OCI-LY3 (cell line): ENCODE measurements around the gene ATG10.

Experiments used
- H2AFZ ChIP-seq: fragments of 200-600, 300-600 bp; shearing (Covaris generic); 2 replicates; pipeline ENCODE4 v1.6.0; 2014; ENCODE audit warnings: antibody characterized with exemption, low read depth, low read length
- H3K27ac ChIP-seq: fragments of 200-600, 300-600 bp; sonication (generic); 2 replicates; pipeline ENCODE4 v1.5.1; 2014; ENCODE audit warnings: mild to moderate bottlenecking, low read length, moderate library complexity, mixed read lengths
- H3K27me3 ChIP-seq: fragments of 200-600, 300-600 bp; sonication (generic); 2 replicates; pipeline ENCODE4 v1.6.1; 2014; ENCODE audit warnings: low read depth, low read length, mixed read lengths
- H3K36me3 ChIP-seq: fragments of 200-600, 300-600 bp; sonication (generic); replicated peaks from 2 replicates; pipeline ENCODE3; 2014; ENCODE audit warnings: low read depth, low read length, mixed read lengths
- H3K4me1 ChIP-seq: fragments of 300-600, 200-600 bp; sonication (generic); 2 replicates; pipeline ENCODE4 v1.6.1; 2014; ENCODE audit warnings: low read length, mixed read lengths
- H3K4me2 ChIP-seq: fragments of 200-600, 300-600 bp; sonication (generic); 2 replicates; pipeline ENCODE4 v1.6.1; 2014; ENCODE audit warnings: low read length, mixed read lengths
- H3K4me3 ChIP-seq: fragments of 300-600, 200-600 bp; sonication (generic); 2 replicates; pipeline ENCODE4 v1.5.1; 2014; ENCODE audit warnings: antibody characterized with exemption, mild to moderate bottlenecking, low read length, moderate library complexity
- H3K79me2 ChIP-seq: fragments of 300-600, 200-600 bp; shearing (Covaris generic); 2 replicates; pipeline ENCODE4 v1.6.1; 2014; ENCODE audit warnings: mild to moderate bottlenecking, low read length, mixed read lengths
- H3K9ac ChIP-seq: fragments of 300-600, 200-600 bp; shearing (Covaris generic); 2 replicates; pipeline ENCODE4 v1.6.0; 2014; ENCODE audit warnings: mild to moderate bottlenecking, low read length, moderate library complexity
- H3K9me3 ChIP-seq: fragments of 200-600, 300-600 bp; shearing (Covaris generic); 2 replicates; pipeline ENCODE4 v1.6.1; 2014; ENCODE audit warnings: low read length, mixed read lengths; ENCODE audit not compliant: insufficient read depth
- H4K20me1 ChIP-seq: fragments of 200-600, 300-600 bp; sonication (generic); 2 replicates; pipeline ENCODE4 v1.6.1; 2016; ENCODE audit warnings: low read length, mixed read lengths; ENCODE audit not compliant: insufficient read depth
- EZH2phosphoT487 ChIP-seq: fragments of 200-600 bp; shearing (Covaris generic); IDR thresholded peaks from 2 replicates; pipeline ENCODE4 v1.6.1; 2018; ENCODE audit warnings: antibody characterized with exemption, mixed run types, low read depth
- TF ChIP-seq, protein P1 (sequence below): fragments of 200-600, 300-600 bp; sonication (generic); IDR thresholded peaks from 2 replicates; pipeline ENCODE4 v1.5.1; 2014; ENCODE audit warnings: antibody characterized with exemption, low read length, low read depth

Gene ATG10

DNA sequence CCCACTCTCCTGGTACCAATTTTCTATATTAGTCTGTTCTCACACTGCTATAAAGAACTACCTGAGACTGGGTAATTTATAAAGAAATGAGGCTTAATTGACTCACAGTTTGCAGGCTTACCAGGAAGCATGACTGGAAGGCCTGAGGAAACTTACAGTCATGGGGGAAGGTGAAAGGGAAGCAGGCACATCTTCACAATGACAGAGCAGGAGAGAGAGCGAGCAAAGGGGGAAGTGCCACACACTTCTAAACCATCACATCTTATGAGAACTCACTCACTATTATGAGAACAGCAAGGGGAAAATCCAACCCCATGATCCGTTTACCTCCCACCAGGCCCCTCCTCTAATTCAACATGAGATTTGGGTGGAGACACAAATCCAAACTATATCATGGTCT is 72.2 kb downstream of the ATG10 start:
- H3K27me3 ChIP-seq, result no peaks in the 10 kb centered on the region
- H3K9ac ChIP-seq, result no peak overlapping the region
- H3K27ac ChIP-seq, result no peak overlapping the region
- no peaks in the 10 kb centered on the region for H3K36me3 ChIP-seq
- no peaks in the 10 kb centered on the region for H3K9me3 ChIP-seq
- H4K20me1 ChIP-seq, result no peaks in the 10 kb centered on the region
- H3K4me3 ChIP-seq, result no peak overlapping the region
- H3K4me1 ChIP-seq, result no peaks in the 10 kb centered on the region
- no peaks in the 10 kb centered on the region for H3K79me2 ChIP-seq
- H3K4me2 ChIP-seq, result no peak overlapping the region
- H2AFZ ChIP-seq, result no peak overlapping the region
- no peak for TF ChIP-seq EZH2phosphoT487
- TF ChIP-seq, protein P1, sequence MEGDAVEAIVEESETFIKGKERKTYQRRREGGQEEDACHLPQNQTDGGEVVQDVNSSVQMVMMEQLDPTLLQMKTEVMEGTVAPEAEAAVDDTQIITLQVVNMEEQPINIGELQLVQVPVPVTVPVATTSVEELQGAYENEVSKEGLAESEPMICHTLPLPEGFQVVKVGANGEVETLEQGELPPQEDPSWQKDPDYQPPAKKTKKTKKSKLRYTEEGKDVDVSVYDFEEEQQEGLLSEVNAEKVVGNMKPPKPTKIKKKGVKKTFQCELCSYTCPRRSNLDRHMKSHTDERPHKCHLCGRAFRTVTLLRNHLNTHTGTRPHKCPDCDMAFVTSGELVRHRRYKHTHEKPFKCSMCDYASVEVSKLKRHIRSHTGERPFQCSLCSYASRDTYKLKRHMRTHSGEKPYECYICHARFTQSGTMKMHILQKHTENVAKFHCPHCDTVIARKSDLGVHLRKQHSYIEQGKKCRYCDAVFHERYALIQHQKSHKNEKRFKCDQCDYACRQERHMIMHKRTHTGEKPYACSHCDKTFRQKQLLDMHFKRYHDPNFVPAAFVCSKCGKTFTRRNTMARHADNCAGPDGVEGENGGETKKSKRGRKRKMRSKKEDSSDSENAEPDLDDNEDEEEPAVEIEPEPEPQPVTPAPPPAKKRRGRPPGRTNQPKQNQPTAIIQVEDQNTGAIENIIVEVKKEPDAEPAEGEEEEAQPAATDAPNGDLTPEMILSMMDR, result no peak

DNA sequence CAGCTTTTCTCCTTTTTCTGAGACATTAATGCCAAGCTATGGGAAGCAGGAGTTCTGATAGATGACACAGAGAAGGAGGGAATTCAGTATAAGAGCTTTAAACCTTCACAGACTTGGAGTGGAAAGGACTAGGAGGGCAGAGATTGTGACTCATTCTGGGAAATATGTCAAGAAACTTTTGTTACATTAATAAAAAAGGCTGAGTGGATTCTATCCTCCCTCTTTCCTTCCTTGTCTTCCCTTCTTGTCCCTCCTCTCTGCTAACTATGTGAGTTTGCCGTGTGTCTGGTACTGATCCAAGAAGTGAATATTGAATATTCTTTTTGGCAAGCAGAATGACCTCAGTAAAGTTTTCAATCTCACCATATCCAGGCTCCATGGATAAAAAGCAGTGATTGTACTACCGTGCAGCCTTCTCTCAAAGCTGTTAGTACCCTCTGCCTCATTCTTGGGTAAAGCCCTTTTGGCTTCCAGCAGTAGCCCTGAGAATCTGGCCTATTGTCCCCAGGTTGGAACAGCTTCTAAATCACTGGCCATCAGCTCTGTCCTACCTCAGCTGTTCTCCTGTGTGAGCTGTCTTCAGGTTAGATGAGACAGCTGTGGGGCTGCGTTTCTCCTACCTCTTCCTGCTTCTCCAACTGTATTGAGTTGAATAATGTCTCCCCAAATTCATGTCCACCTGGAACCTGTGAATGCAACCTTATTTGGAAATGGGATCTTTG is 73.9 kb downstream of the ATG10 start:
- Histone ChIP-seq H3K27me3 (no peaks in the 10 kb centered on the region), H3K4me2 (no peak overlapping the region), H3K9me3 (no peaks in the 10 kb centered on the region), H4K20me1 (no peaks in the 10 kb centered on the region), H3K27ac (no peak overlapping the region), H3K79me2 (no peaks in the 10 kb centered on the region), H3K9ac (no peak overlapping the region), H3K4me3 (no peak overlapping the region), H3K4me1 (no peaks in the 10 kb centered on the region), H3K36me3 (no peaks in the 10 kb centered on the region), H2AFZ (no peak overlapping the region)
- no peak for TF ChIP-seq EZH2phosphoT487
- TF ChIP-seq, protein P1, result no peak

DNA sequence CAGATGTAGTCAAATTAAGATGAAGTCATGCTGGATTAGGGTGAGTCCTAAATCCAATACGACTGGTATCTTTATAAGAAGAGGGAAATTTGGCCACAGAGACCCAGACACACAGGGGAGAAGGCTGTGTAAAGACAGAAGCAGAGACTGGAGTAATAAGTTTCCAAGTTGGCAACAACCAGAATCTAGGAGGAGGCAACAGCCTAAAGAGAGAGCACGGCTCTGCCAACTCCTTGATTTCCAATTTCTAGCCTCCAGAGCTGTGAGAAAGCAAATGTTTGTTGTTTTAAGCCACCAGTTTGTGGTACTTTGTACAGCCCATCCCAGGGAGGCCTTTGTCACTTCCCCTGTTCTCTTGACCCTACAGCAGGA is 74.4 kb downstream of the ATG10 start:
- Histone ChIP-seq H3K4me1 (no peaks in the 10 kb centered on the region), H3K27me3 (no peaks in the 10 kb centered on the region), H2AFZ (no peak overlapping the region), H3K9ac (no peak overlapping the region), H3K36me3 (no peaks in the 10 kb centered on the region), H4K20me1 (no peaks in the 10 kb centered on the region), H3K79me2 (no peaks in the 10 kb centered on the region), H3K27ac (no peak overlapping the region), H3K9me3 (no peaks in the 10 kb centered on the region), H3K4me3 (no peak overlapping the region), H3K4me2 (no peak overlapping the region)
- TF ChIP-seq EZH2phosphoT487, result no peak
- TF ChIP-seq, protein P1, result no peak

DNA sequence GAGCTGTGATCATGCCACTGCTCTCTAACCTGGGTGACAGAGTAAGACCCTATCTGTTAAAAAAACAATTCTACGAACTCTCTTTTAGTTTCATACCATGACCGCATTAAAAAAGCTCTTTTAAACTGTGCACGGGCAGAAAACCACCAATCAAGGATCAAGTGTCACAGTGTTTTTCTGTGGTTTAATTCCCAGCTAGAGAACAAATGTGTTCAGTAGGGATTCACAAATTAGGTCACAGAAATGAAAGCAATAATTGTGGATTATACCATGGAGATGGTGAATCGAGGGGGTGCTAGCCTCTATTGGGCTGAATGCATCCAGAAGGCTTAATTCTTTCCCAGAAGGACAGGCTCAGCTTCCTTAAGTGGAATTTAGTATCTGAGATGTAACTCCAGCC is 79.1 kb downstream of the ATG10 start:
- H2AFZ ChIP-seq, result no peak overlapping the region
- H3K79me2 ChIP-seq, result no peaks in the 10 kb centered on the region
- no peak overlapping the region for H3K9ac ChIP-seq
- no peaks in the 10 kb centered on the region for H3K36me3 ChIP-seq
- TF ChIP-seq EZH2phosphoT487, result no peak
- TF ChIP-seq, protein P1, result no peak
- H3K4me2 ChIP-seq, result no peak overlapping the region
- H3K27ac ChIP-seq, result no peak overlapping the region
- H3K27me3 ChIP-seq, result no peaks in the 10 kb centered on the region
- no peaks in the 10 kb centered on the region for H3K4me1 ChIP-seq
- no peaks in the 10 kb centered on the region for H3K9me3 ChIP-seq
- H4K20me1 ChIP-seq, result no peaks in the 10 kb centered on the region
- H3K4me3 ChIP-seq, result no peak overlapping the region
